ENCODE results near the gene TXNDC8. TPM values are rescaled to one million over a fixed set of nuclear protein-coding genes. Genes with fewer than 3 reads are reported as not detected.

The TXNDC8 gene
- total RNA-seq, 3 donors from 2014 or later (not counting 1 experiment from before 2014, with no cell fraction given): not detected

GRCh38 chr9:110293248-110293647 lies 44.4 kb downstream of the TXNDC8 start:
- ATAC-seq: no peak
- no peaks in the 10 kb centered on the region for H3K9me3 ChIP-seq (ENCODE audit: control insufficient read depth, insufficient read depth, low read length)
- Mint-ChIP-seq H3K4me3 (no peak overlapping the region), H3K27me3 (ENCODE audit: low read depth in 2 of 2) (peaks cover 0 to 7% of the 10 kb centered on the region in 2 donors), H3K36me3 (no peaks in the 10 kb centered on the region), H3K9me3 (no peaks in the 10 kb centered on the region), H3K4me1 (no peaks in the 10 kb centered on the region), H3K27ac (no peak overlapping the region)
- DNase-seq: no peak
- H3K27me3 ChIP-seq (ENCODE audit: control insufficient read depth, insufficient read depth, low read length): no peaks in the 10 kb centered on the region
- H3K4me3 ChIP-seq (ENCODE audit: low read length): no peak overlapping the region
- no peaks in the 10 kb centered on the region for H3K4me1 ChIP-seq (ENCODE audit: control insufficient read depth, insufficient read depth, low read length)
- TF ChIP-seq CTCF (IDR thresholded peaks at IDR 0.05): no peak
- 100% methylated on average over 1 of the region's 1 CpG for WGBS (ENCODE audit: insufficient coverage)
- H3K27ac ChIP-seq (ENCODE audit: low read length): no peak overlapping the region
- H3K36me3 ChIP-seq (ENCODE audit: control insufficient read depth, insufficient read depth, low read length): no peaks in the 10 kb centered on the region
- intact Hi-C loops (cut with micrococcal nuclease): no loop called here

DNA sequence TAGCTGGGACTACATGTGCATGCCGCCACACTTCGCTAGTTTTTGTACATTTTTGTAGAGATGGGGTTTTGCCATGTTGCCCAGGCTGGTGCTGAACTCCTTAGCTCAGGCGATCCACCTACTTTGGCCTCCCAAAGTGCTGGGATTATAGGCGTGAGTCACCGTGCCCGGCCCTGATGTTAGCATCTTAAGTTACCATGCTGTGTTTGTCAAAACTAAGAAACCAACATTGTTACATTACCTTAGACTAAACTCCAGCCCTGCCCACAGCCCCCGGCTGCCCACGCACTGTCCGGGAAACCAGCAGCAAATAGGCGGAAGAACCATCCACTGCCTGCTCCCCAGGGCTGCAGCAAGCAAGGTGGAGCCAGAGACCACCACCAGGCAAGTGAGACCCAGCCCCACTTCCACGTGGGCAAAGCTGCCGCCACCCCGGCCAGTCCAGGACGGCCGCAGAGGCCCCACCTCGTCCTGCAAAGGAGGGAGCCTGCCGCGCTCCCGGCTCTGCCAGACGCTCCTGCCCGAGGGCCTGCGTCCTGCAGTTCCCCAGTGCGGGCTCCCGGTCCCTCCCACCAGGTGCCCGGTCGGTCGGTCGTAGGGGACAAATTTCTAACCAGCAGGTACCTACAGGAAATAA lies 45.6 kb downstream of the TXNDC8 start:
- ATAC-seq (no peak), DNase-seq (no peak)
- no peaks in the 10 kb centered on the region for H3K4me1 Mint-ChIP-seq
- H3K4me3 Mint-ChIP-seq: no peak overlapping the region
- no peak for TF ChIP-seq CTCF (IDR thresholded peaks at IDR 0.05)
- H3K36me3 ChIP-seq (ENCODE audit: control insufficient read depth, insufficient read depth, low read length): no peaks in the 10 kb centered on the region
- 94% methylated on average over 28 of the region's 28 CpGs for WGBS (ENCODE audit: insufficient coverage)
- H3K27me3 ChIP-seq (ENCODE audit: control insufficient read depth, insufficient read depth, low read length): no peaks in the 10 kb centered on the region
- peaks cover 0 to 7% of the 10 kb centered on the region in 2 donors for H3K27me3 Mint-ChIP-seq (ENCODE audit: low read depth in 2 of 2)
- H3K4me1 ChIP-seq (ENCODE audit: control insufficient read depth, insufficient read depth, low read length): no peaks in the 10 kb centered on the region
- H3K27ac ChIP-seq (ENCODE audit: low read length): no peak overlapping the region
- no peaks in the 10 kb centered on the region for H3K9me3 Mint-ChIP-seq
- no peak overlapping the region for H3K4me3 ChIP-seq (ENCODE audit: low read length)
- no peak overlapping the region for H3K27ac Mint-ChIP-seq
- intact Hi-C loops (cut with micrococcal nuclease): no loop called here
- H3K9me3 ChIP-seq (ENCODE audit: control insufficient read depth, insufficient read depth, low read length): no peaks in the 10 kb centered on the region
- H3K36me3 Mint-ChIP-seq: no peaks in the 10 kb centered on the region

DNA sequence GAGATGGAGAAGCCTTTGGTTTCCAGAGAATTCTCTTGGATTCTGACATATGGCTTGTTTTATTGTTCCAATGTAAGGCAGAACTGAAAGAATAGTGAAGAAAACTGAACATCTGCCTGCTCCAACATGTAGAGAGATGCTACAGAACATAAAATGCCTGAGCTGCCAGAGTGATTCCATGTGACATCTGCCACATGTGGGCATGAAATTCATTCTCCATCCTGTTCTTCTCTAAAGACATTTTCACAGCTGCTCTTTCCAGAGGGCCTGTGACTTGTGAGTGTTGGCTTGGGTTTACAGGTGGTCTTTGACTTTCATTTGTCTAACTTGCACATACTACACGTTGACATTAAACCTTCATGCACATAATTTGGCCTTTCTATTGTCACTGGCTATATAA lies 47.7 kb downstream of the TXNDC8 start:
- Mint-ChIP-seq H3K4me1 (no peaks in the 10 kb centered on the region), H3K27me3 (ENCODE audit: low read depth in 2 of 2) (peaks cover 0 to 7% of the 10 kb centered on the region in 2 donors), H3K27ac (no peak overlapping the region), H3K4me3 (no peak overlapping the region), H3K36me3 (no peaks in the 10 kb centered on the region), H3K9me3 (no peaks in the 10 kb centered on the region)
- Histone ChIP-seq H3K36me3 (ENCODE audit: control insufficient read depth, insufficient read depth, low read length) (no peaks in the 10 kb centered on the region), H3K27me3 (ENCODE audit: control insufficient read depth, insufficient read depth, low read length) (no peaks in the 10 kb centered on the region), H3K4me3 (ENCODE audit: low read length) (no peak overlapping the region), H3K27ac (ENCODE audit: low read length) (no peak overlapping the region), H3K9me3 (ENCODE audit: control insufficient read depth, insufficient read depth, low read length) (no peaks in the 10 kb centered on the region), H3K4me1 (ENCODE audit: control insufficient read depth, insufficient read depth, low read length) (no peaks in the 10 kb centered on the region)
- DNase-seq (no peak), ATAC-seq (no peak)
- no peak for TF ChIP-seq CTCF (IDR thresholded peaks at IDR 0.05)
- WGBS (ENCODE audit: insufficient coverage): 69% methylated on average over 1 of the region's 1 CpG
- intact Hi-C loops (cut with micrococcal nuclease): no loop called here

GRCh38 chr9:110288503-110288902 lies 49.2 kb downstream of the TXNDC8 start:
- Mint-ChIP-seq H3K9me3 (no peaks in the 10 kb centered on the region), H3K27me3 (ENCODE audit: low read depth in 2 of 2) (peaks cover 3 to 10% of the 10 kb centered on the region in 2 donors), H3K36me3 (no peaks in the 10 kb centered on the region), H3K4me3 (no peak overlapping the region), H3K4me1 (no peaks in the 10 kb centered on the region), H3K27ac (no peak overlapping the region)
- H3K27ac ChIP-seq (ENCODE audit: low read length): no peak overlapping the region
- DNase-seq (no peak), ATAC-seq (no peak)
- H3K9me3 ChIP-seq (ENCODE audit: control insufficient read depth, insufficient read depth, low read length): no peaks in the 10 kb centered on the region
- 96% methylated on average over 2 of the region's 4 CpGs for WGBS (ENCODE audit: insufficient coverage)
- no peaks in the 10 kb centered on the region for H3K27me3 ChIP-seq (ENCODE audit: control insufficient read depth, insufficient read depth, low read length)
- TF ChIP-seq CTCF (IDR thresholded peaks at IDR 0.05): no peak
- no peaks in the 10 kb centered on the region for H3K36me3 ChIP-seq (ENCODE audit: control insufficient read depth, insufficient read depth, low read length)
- no peak overlapping the region for H3K4me3 ChIP-seq (ENCODE audit: low read length)
- intact Hi-C loops (cut with micrococcal nuclease): no loop called here
- H3K4me1 ChIP-seq (ENCODE audit: control insufficient read depth, insufficient read depth, low read length): no peaks in the 10 kb centered on the region

All from natural killer cell (primary cell).